ENCODE results near the gene AOC2. TPM values are rescaled to one million over a fixed set of nuclear protein-coding genes. Genes with fewer than 3 reads are reported as not detected.

The AOC2 gene
- total and polyA plus RNA-seq, 2 of the 8 experiments (the other 6 are each of a cell fraction or from before 2014, with no cell fraction given), result 4.2 to 4.7 TPM

DNA sequence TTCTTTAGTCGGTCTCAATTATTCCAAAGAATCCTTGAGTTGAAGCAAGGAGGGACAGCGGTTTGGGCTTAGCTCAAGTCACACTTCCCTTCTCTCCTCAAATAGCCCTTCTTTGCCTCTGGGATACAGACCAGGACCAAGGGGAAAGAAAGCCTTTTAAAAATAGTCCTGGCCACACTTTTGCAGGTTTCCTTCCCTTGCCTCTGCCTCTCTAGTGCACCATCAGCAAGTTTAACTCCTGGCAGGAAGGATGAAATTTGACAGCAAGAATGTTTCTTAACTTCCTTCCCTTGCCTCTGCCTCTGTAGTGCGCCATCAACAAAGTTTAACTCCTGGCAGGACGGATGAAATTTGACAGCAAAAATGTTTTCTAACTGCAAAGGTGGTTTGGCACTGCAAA lies 49.0 kb downstream of the AOC2 start:
- Histone ChIP-seq H3K79me1 (ENCODE audit: low read depth, low read length) (no peaks in the 10 kb centered on the region), H2BK20ac (ENCODE audit: low read length) (no peak overlapping the region), H3K23me2 (ENCODE audit: low read depth, low read length) (no peaks in the 10 kb centered on the region), H2BK120ac (replicated peaks; ENCODE audit: low read depth, low read length) (no peak overlapping the region), H4K5ac (ENCODE audit: insufficient read length, low read depth, low read length) (no peak overlapping the region), H3K4ac (replicated peaks; ENCODE audit: insufficient read length, low read depth, low read length) (no peak overlapping the region), H3K27ac (ENCODE audit: low read depth, low read length) (no peak overlapping the region), H2AK5ac (ENCODE audit: low read depth, low read length) (no peak overlapping the region), H3K79me2 (ENCODE audit: control insufficient read depth in 1 of 2, insufficient read depth in 2 of 2, low read length in 2 of 2) (no peaks in the 10 kb centered on the region), H3K4me3 (ENCODE audit: extremely low read depth in 1 of 4, insufficient read depth in 2 of 4, low read depth in 3 of 4, low read length in 4 of 4) (no peak overlapping the region), H2BK5ac (ENCODE audit: low read depth, low read length) (no peak overlapping the region), H3K9ac (replicated peaks in 1 of 4; ENCODE audit: extremely low read depth in 1 of 4, low read depth in 3 of 4, low read length in 3 of 4) (no peak overlapping the region), H4K20me1 (replicated peaks in 1 of 2; ENCODE audit: control insufficient read depth in 1 of 2, insufficient read depth in 2 of 2, low read length in 2 of 2) (no peaks in the 10 kb centered on the region), H2BK12ac (ENCODE audit: low read depth, low read length) (no peak overlapping the region), H3K4me1 (replicated peaks in 1 of 4; ENCODE audit: control insufficient read depth in 3 of 4, insufficient read depth in 4 of 4, low read length in 3 of 4) (peaks cover 0 to 8% (median 2%) of the 10 kb centered on the region in 4 experiments; a peak in 3 of 7 replicates), H3K27me3 (replicated peaks in 1 of 4; ENCODE audit: control insufficient read depth in 3 of 4, extremely low read depth in 1 of 4, insufficient read depth in 3 of 4, low read length in 3 of 4) (no peaks in the 10 kb centered on the region), H3K18ac (ENCODE audit: extremely low read depth, low read length) (no peak overlapping the region), H3K14ac (ENCODE audit: insufficient read length) (no peak overlapping the region), H4K91ac (replicated peaks; ENCODE audit: insufficient read length, low read length) (no peak overlapping the region), H3K23ac (ENCODE audit: insufficient read length) (no peak overlapping the region), H2AFZ (ENCODE audit: low read length) (peak overlapping the region; percentile 73), H3K56ac (replicated peaks; ENCODE audit: insufficient read length, low read depth, low read length) (no peak overlapping the region), H4K8ac (ENCODE audit: extremely low read depth, insufficient read depth, low read length) (no peak overlapping the region), H3K9me3 (ENCODE audit: insufficient read depth in 2 of 2, low read depth in 1 of 2, low read length in 1 of 2) (no peaks in the 10 kb centered on the region), H3K36me3 (ENCODE audit: control insufficient read depth in 2 of 4, insufficient read depth in 4 of 4, low read length in 3 of 4) (no peaks in the 10 kb centered on the region), H3K4me2 (ENCODE audit: insufficient read depth in 1 of 2, low read depth in 2 of 2, low read length in 2 of 2) (no peak overlapping the region; a peak in 1 of 4 replicates), H2BK15ac (ENCODE audit: low read length) (no peak overlapping the region)
- FAIRE-seq (no peak), DNase-seq (ENCODE audit: low read depth in 1 of 2, low spot score in 2 of 2) (no peak)
- POLR2A ChIA-PET (ENCODE audit: partially characterized antibody), result interaction anchor here (0.9 to 1.0 kb wide), 2 partner anchors 95 to 105 kb away, joined by 3 to 5 read pairs; partner anchors contain the start of genes CNTD1, COA3 and RPL27
- WGBS, 2 experiments (ENCODE audit: extremely low coverage in 1 of 2, insufficient coverage in 1 of 2, insufficient read length in 1 of 2, insufficient replicate concordance in 2 of 2, low coverage in 1 of 2, low lambda C conversion rate in 2 of 2, missing lambda C conversion rate in 1 of 2), result 87% methylated on average over 4 of the region's 4 CpGs; no CpG with 5 or more reads in 1 of the 2 experiments
- CTCF ChIA-PET (ENCODE audit: partially characterized antibody), result interaction anchor here (1.5 kb wide), 1 partner anchor 9 kb away, joined by 3 read pairs; no protein-coding TSS in a partner anchor
- TF ChIP-seq GTF2F1 (IDR thresholded peaks at IDR 0.05; ENCODE audit: borderline replicate concordance, low read depth, low read length), result no peak
- no peak for TF ChIP-seq TEAD4 (IDR thresholded peaks at IDR 0.05; ENCODE audit: low read depth, low read length)
- TF ChIP-seq YY1 (IDR thresholded peaks at IDR 0.05; ENCODE audit: low read depth, low read length), result no peak
- no peak for TF ChIP-seq CTBP2 (IDR thresholded peaks at IDR 0.05; ENCODE audit: borderline replicate concordance, insufficient read depth, insufficient read length, low read length)
- TF ChIP-seq SIX5 (IDR thresholded peaks at IDR 0.05; ENCODE audit: low read depth, low read length), result no peak
- no peak for TF ChIP-seq ZNF274 (IDR thresholded peaks at IDR 0.05; ENCODE audit: borderline replicate concordance, extremely low read depth, low read length)
- TF ChIP-seq JUN (IDR thresholded peaks at IDR 0.05; ENCODE audit: low read depth, low read length), result no peak
- TF ChIP-seq KDM4A (IDR thresholded peaks at IDR 0.05; ENCODE audit: low read depth, low read length, severe bottlenecking), result no peak
- no peak for TF ChIP-seq HDAC2 (IDR thresholded peaks at IDR 0.05; ENCODE audit: borderline replicate concordance in 1 of 2, low read depth in 2 of 2, low read length in 2 of 2)
